ENCODE results near the gene IFIT1. TPM values are rescaled to one million over a fixed set of nuclear protein-coding genes. Genes with fewer than 3 reads are reported as not detected.

The IFIT1 gene
- total and polyA plus RNA-seq, 2 experiments from 2014 or later, result 1.5 to 3.9 TPM

- H3K9me3 Mint-ChIP-seq, result no peaks in the 10 kb centered on the region; the same call in 2 of the 3 replicates
- no peaks in the 10 kb centered on the region for H3K27me3 ChIP-seq (ENCODE audit: insufficient read depth)
- H3K4me1 Mint-ChIP-seq, result peaks cover 11% of the 10 kb centered on the region
These were observed 27.9 kb upstream of the IFIT1 start for GRCh38 chr10:89364531-89364930.

GRCh38 chr10:89367529-89367928 is 24.9 kb upstream of the IFIT1 start:
- no peak for TF ChIP-seq NANOG (IDR thresholded peaks at IDR 0.05; ENCODE audit: borderline replicate concordance)
- no peak for TF ChIP-seq ZNF462 (CRISPR knock-in tag; IDR thresholded peaks at IDR 0.05)
- no peak for TF ChIP-seq EZH2 (IDR thresholded peaks at IDR 0.05; ENCODE audit: low read depth, unreplicated experiment)
- no peak for TF ChIP-seq CREB1 (CRISPR knock-in tag; IDR thresholded peaks at IDR 0.05; ENCODE audit: low read depth)
- TF ChIP-seq POLR2AphosphoS5 (IDR thresholded peaks at IDR 0.05; ENCODE audit: low read depth), result no peak
- no peak for TF ChIP-seq ZNF114 (CRISPR knock-in tag; IDR thresholded peaks at IDR 0.05)
- TF ChIP-seq JUNB (IDR thresholded peaks at IDR 0.05; ENCODE audit: unreplicated experiment), result no peak
- TF ChIP-seq ZNF331 (CRISPR knock-in tag; IDR thresholded peaks at IDR 0.05; ENCODE audit: low read depth), result no peak
- no peak for ATAC-seq

More at GRCh38 chr10:89364531-89364930, 27.9 kb upstream of the IFIT1 start:
- no peak for DNase-seq (ENCODE audit: low spot score)
- no peaks in the 10 kb centered on the region for H3F3A ChIP-seq (replicated peaks; ENCODE audit: low read depth)
- no peak overlapping the region for H3K4me3 ChIP-seq
- ATAC-seq, result no peak
- Mint-ChIP-seq H3K36me3 (ENCODE audit: low read depth) (no peaks in the 10 kb centered on the region), H3K27ac (no peak overlapping the region), H3K27me3 (ENCODE audit: insufficient read depth, low read depth, poor library complexity) (peaks cover 2% of the 10 kb centered on the region), H3K4me3 (no peak overlapping the region)
- no peaks in the 10 kb centered on the region for H3K4me1 ChIP-seq (ENCODE audit: insufficient read depth)
- no peaks in the 10 kb centered on the region for H3K9me2 ChIP-seq (ENCODE audit: insufficient read depth)
- H3K36me3 ChIP-seq (ENCODE audit: insufficient read depth), result no peaks in the 10 kb centered on the region
- no peak for TF ChIP-seq CREB1 (CRISPR knock-in tag; IDR thresholded peaks at IDR 0.05; ENCODE audit: low read depth)
- TF ChIP-seq EZH2phosphoT487 (IDR thresholded peaks at IDR 0.05; ENCODE audit: unreplicated experiment), result no peak
- TF ChIP-seq POLR2AphosphoS5 (IDR thresholded peaks at IDR 0.05; ENCODE audit: low read depth), result no peak
- no peak overlapping the region for H3K27ac ChIP-seq (ENCODE audit: low read depth)
- H4K20me1 ChIP-seq (replicated peaks; ENCODE audit: insufficient read depth), result no peaks in the 10 kb centered on the region
- H2AFZ ChIP-seq, result no peak overlapping the region
- H3K4me2 ChIP-seq, result no peak overlapping the region
- H3K79me2 ChIP-seq (replicated peaks; ENCODE audit: insufficient read depth), result no peaks in the 10 kb centered on the region

More at GRCh38 chr10:89367529-89367928, 24.9 kb upstream of the IFIT1 start:
- H3K36me3 ChIP-seq (ENCODE audit: insufficient read depth), result no peaks in the 10 kb centered on the region
- H3K36me3 Mint-ChIP-seq (ENCODE audit: low read depth), result no peaks in the 10 kb centered on the region
- no peaks in the 10 kb centered on the region for H3K79me2 ChIP-seq (replicated peaks; ENCODE audit: insufficient read depth)
- no peaks in the 10 kb centered on the region for H3K27me3 ChIP-seq (ENCODE audit: insufficient read depth)
- DNase-seq (ENCODE audit: low spot score), result no peak
- H3K9me3 Mint-ChIP-seq, result no peaks in the 10 kb centered on the region; the same call in 2 of the 3 replicates
- no peak overlapping the region for H3K27ac ChIP-seq (ENCODE audit: low read depth)
- H3F3A ChIP-seq (replicated peaks; ENCODE audit: low read depth), result no peaks in the 10 kb centered on the region
- H3K27ac Mint-ChIP-seq, result no peak overlapping the region
- H3K27me3 Mint-ChIP-seq (ENCODE audit: insufficient read depth, low read depth, poor library complexity), result peaks cover 2% of the 10 kb centered on the region
- no peaks in the 10 kb centered on the region for H3K4me1 ChIP-seq (ENCODE audit: insufficient read depth)
- H3K4me2 ChIP-seq, result no peak overlapping the region
- H3K4me3 ChIP-seq, result no peak overlapping the region
- H4K20me1 ChIP-seq (replicated peaks; ENCODE audit: insufficient read depth), result no peaks in the 10 kb centered on the region
- H3K4me3 Mint-ChIP-seq, result no peak overlapping the region
- peaks cover 12% of the 10 kb centered on the region for H3K4me1 Mint-ChIP-seq
- H3K9me2 ChIP-seq (ENCODE audit: insufficient read depth), result no peaks in the 10 kb centered on the region
- H2AFZ ChIP-seq, result no peak overlapping the region; the same call in 1 of the 2 replicates
